ENCODE measurements around the gene TMEM178A. TPM values are rescaled to one million over a fixed set of nuclear protein-coding genes. Genes with fewer than 3 reads are reported as not detected.

Gene TMEM178A
- polyA plus RNA-seq, 1 donor from 2014 or later: 31.8 TPM

DNA sequence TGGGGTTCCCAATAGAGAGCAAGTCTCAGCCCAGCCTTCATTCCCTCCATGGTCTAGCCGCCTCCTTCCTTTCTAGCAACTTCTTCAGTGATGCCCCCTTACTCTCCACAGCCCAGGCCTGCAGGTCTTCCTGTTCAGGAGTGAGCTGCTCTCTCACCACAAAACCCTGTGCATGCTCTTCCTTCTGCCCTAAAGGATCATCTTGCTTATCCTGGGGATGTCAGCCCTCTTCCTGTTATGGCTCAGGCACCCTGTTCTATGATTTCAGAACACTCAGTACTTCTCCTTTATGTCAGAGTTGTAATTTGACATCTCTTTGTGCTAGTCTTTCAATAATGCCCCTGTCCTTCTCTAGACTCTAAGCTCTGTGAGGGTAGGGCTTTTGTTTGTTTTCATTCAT is 19.4 kb downstream of the TMEM178A start:
- H3F3A ChIP-seq (ENCODE audit: insufficient read depth, low read length, poor library complexity, severe bottlenecking): no peaks in the 10 kb centered on the region
- H3K9me2 ChIP-seq (ENCODE audit: insufficient read depth, low read length): no peaks in the 10 kb centered on the region
- H3K4me3 ChIP-seq (ENCODE audit: low read length): no peak overlapping the region
- H3K79me2 ChIP-seq (replicated peaks; ENCODE audit: insufficient read depth, low read length): no peaks in the 10 kb centered on the region
- no peaks in the 10 kb centered on the region for H3K36me3 ChIP-seq (ENCODE audit: insufficient read depth, low read length)
- no peaks in the 10 kb centered on the region for H3K9me3 ChIP-seq (ENCODE audit: low read length)
- TF ChIP-seq EZH2 (IDR thresholded peaks at IDR 0.05; ENCODE audit: borderline replicate concordance, insufficient read depth, low read length, poor library complexity, severe bottlenecking) (no peak), CTCF (IDR thresholded peaks at IDR 0.05; ENCODE audit: poor library complexity, severe bottlenecking) (no peak)
- H4K20me1 ChIP-seq (ENCODE audit: insufficient read depth): no peaks in the 10 kb centered on the region
- H3K9ac ChIP-seq (ENCODE audit: low read length): no peak overlapping the region
- H2AFZ ChIP-seq (ENCODE audit: low read depth, low read length): no peak overlapping the region
- no peaks in the 10 kb centered on the region for H3K27me3 ChIP-seq (ENCODE audit: insufficient read depth, low read depth, low read length)
- no peak overlapping the region for H3K4me2 ChIP-seq (ENCODE audit: low read length)
- no peak overlapping the region for H3K27ac ChIP-seq (ENCODE audit: low read length)

DNA sequence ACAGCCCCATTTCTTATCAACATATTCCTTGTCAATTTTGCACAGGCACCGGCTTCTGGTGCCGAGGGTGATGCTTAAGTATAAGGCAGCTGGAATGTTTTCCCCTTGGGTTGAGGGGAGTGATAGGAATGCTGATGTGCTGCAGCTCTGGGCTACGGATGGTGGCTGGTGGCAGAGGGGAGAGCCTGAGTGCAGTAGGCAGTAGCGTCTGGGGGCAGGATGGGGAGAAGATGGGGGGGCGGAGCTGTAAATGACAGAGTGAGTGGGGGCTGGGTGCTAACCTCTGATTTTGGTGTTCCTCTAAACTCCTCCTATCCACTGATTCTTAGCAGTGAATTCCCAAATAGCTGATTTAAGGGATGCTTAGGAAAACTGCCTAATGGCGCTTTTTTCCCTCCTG is 20.7 kb downstream of the TMEM178A start:
- Histone ChIP-seq H3K9ac (ENCODE audit: low read length) (no peak overlapping the region), H2AFZ (ENCODE audit: low read depth, low read length) (no peak overlapping the region), H4K20me1 (ENCODE audit: insufficient read depth) (no peaks in the 10 kb centered on the region), H3K4me2 (ENCODE audit: low read length) (no peak overlapping the region), H3K9me2 (ENCODE audit: insufficient read depth, low read length) (no peaks in the 10 kb centered on the region), H3K36me3 (ENCODE audit: insufficient read depth, low read length) (no peaks in the 10 kb centered on the region), H3K27ac (ENCODE audit: low read length) (no peak overlapping the region), H3K9me3 (ENCODE audit: low read length) (no peaks in the 10 kb centered on the region), H3K27me3 (ENCODE audit: insufficient read depth, low read depth, low read length) (no peaks in the 10 kb centered on the region), H3K79me2 (replicated peaks; ENCODE audit: insufficient read depth, low read length) (no peaks in the 10 kb centered on the region), H3K4me3 (ENCODE audit: low read length) (no peak overlapping the region), H3F3A (ENCODE audit: insufficient read depth, low read length, poor library complexity, severe bottlenecking) (no peaks in the 10 kb centered on the region)
- TF ChIP-seq RAD21 (conservative IDR thresholded peaks at IDR 0.05): no peak
- no peak for TF ChIP-seq POLR2AphosphoS5 (IDR thresholded peaks at IDR 0.05)
- no peak for TF ChIP-seq CTCF (IDR thresholded peaks at IDR 0.05; ENCODE audit: poor library complexity, severe bottlenecking)
- TF ChIP-seq MXI1 (conservative IDR thresholded peaks at IDR 0.05; ENCODE audit: poor library complexity, severe bottlenecking): no peak
- no peak for TF ChIP-seq EZH2 (IDR thresholded peaks at IDR 0.05; ENCODE audit: borderline replicate concordance, insufficient read depth, low read length, poor library complexity, severe bottlenecking)
- no peak for TF ChIP-seq SMC3 (conservative IDR thresholded peaks at IDR 0.05; ENCODE audit: poor library complexity)
- no peak for TF ChIP-seq REST (IDR thresholded peaks at IDR 0.05; ENCODE audit: borderline replicate concordance)
- no peak for TF ChIP-seq TAF1 (IDR thresholded peaks at IDR 0.05; ENCODE audit: low read depth)
- no peak for TF ChIP-seq EP300 (conservative IDR thresholded peaks at IDR 0.05; ENCODE audit: poor library complexity, severe bottlenecking)
